ENCODE data around the gene CMC2. TPM values are rescaled to one million over a fixed set of nuclear protein-coding genes. Genes with fewer than 3 reads are reported as not detected.

CMC2 gene
- total and polyA plus RNA-seq, 2 of the 8 experiments (the other 6 are each of a cell fraction or from before 2014, with no cell fraction given): 66.6 to 116 TPM

GRCh38 chr16:80966617-80967016 lies 40.1 kb downstream of the CMC2 start:
- Histone ChIP-seq H2BK15ac (ENCODE audit: low read length) (no peak overlapping the region), H4K5ac (ENCODE audit: insufficient read length, low read depth, low read length) (no peak overlapping the region), H3K27ac (ENCODE audit: low read depth, low read length) (no peak overlapping the region), H2AK5ac (ENCODE audit: low read depth, low read length) (no peak overlapping the region), H3K27me3 (replicated peaks in 1 of 4; ENCODE audit: control insufficient read depth in 3 of 4, extremely low read depth in 1 of 4, insufficient read depth in 3 of 4, low read length in 3 of 4) (no peaks in the 10 kb centered on the region), H3K9me3 (ENCODE audit: insufficient read depth in 2 of 2, low read depth in 1 of 2, low read length in 1 of 2) (no peaks in the 10 kb centered on the region), H3K79me2 (ENCODE audit: control insufficient read depth in 1 of 2, insufficient read depth in 2 of 2, low read length in 2 of 2) (no peaks in the 10 kb centered on the region), H3K23ac (ENCODE audit: insufficient read length) (no peak overlapping the region), H3K36me3 (ENCODE audit: control insufficient read depth in 2 of 4, insufficient read depth in 4 of 4, low read length in 3 of 4) (no peaks in the 10 kb centered on the region; a peak in 1 of 8 replicates), H4K20me1 (replicated peaks in 1 of 2; ENCODE audit: control insufficient read depth in 1 of 2, insufficient read depth in 2 of 2, low read length in 2 of 2) (peaks cover 0 to 2% of the 10 kb centered on the region in 2 experiments), H3K79me1 (ENCODE audit: low read depth, low read length) (no peaks in the 10 kb centered on the region), H3K18ac (ENCODE audit: extremely low read depth, low read length) (no peak overlapping the region), H4K91ac (replicated peaks; ENCODE audit: insufficient read length, low read length) (no peak overlapping the region), H2BK120ac (replicated peaks; ENCODE audit: low read depth, low read length) (no peak overlapping the region), H3K4me1 (replicated peaks in 1 of 4; ENCODE audit: control insufficient read depth in 3 of 4, insufficient read depth in 4 of 4, low read length in 3 of 4) (no peaks in the 10 kb centered on the region), H3K4ac (replicated peaks; ENCODE audit: insufficient read length, low read depth, low read length) (no peak overlapping the region), H3K9ac (replicated peaks in 1 of 4; ENCODE audit: extremely low read depth in 1 of 4, low read depth in 3 of 4, low read length in 3 of 4) (no peak overlapping the region), H2AFZ (ENCODE audit: low read length) (no peak overlapping the region), H3K4me3 (ENCODE audit: extremely low read depth in 1 of 4, insufficient read depth in 2 of 4, low read depth in 3 of 4, low read length in 4 of 4) (no peak overlapping the region), H2BK12ac (ENCODE audit: low read depth, low read length) (no peak overlapping the region), H3K4me2 (ENCODE audit: insufficient read depth in 1 of 2, low read depth in 2 of 2, low read length in 2 of 2) (no peak overlapping the region), H3K14ac (ENCODE audit: insufficient read length) (no peak overlapping the region), H2BK5ac (ENCODE audit: low read depth, low read length) (no peak overlapping the region), H4K8ac (ENCODE audit: extremely low read depth, insufficient read depth, low read length) (no peak overlapping the region), H2BK20ac (ENCODE audit: low read length) (no peak overlapping the region), H3K56ac (replicated peaks; ENCODE audit: insufficient read length, low read depth, low read length) (no peak overlapping the region), H3K23me2 (ENCODE audit: low read depth, low read length) (no peaks in the 10 kb centered on the region)
- TF ChIP-seq YY1 (IDR thresholded peaks at IDR 0.05; ENCODE audit: low read depth, low read length) (no peak), RXRA (IDR thresholded peaks at IDR 0.05; ENCODE audit: insufficient read depth, low read depth, low read length) (no peak), JUND (IDR thresholded peaks at IDR 0.05; ENCODE audit: low read length) (no peak), POLR2AphosphoS5 (IDR thresholded peaks at IDR 0.05; ENCODE audit: low read depth, low read length) (no peak), RNF2 (IDR thresholded peaks at IDR 0.05; ENCODE audit: borderline replicate concordance, low read depth, low read length, missing control alignments, poor library complexity, severe bottlenecking) (no peak), BCL11A (IDR thresholded peaks at IDR 0.05; ENCODE audit: low read depth in 2 of 2, low read length in 2 of 2) (no peak), TBP (IDR thresholded peaks at IDR 0.05; ENCODE audit: low read depth, low read length) (no peak), SP1 (IDR thresholded peaks at IDR 0.05; ENCODE audit: low read depth, low read length) (no peak), TAF1 (IDR thresholded peaks at IDR 0.05; ENCODE audit: low read depth, low read length) (no peak), SP2 (IDR thresholded peaks at IDR 0.05; ENCODE audit: low read length) (no peak), CTBP2 (IDR thresholded peaks at IDR 0.05; ENCODE audit: borderline replicate concordance, insufficient read depth, insufficient read length, low read length) (no peak), PHF8 (conservative IDR thresholded peaks at IDR 0.05; ENCODE audit: low read depth, low read length) (no peak), GABPA (IDR thresholded peaks at IDR 0.05; ENCODE audit: borderline replicate concordance, insufficient read depth, low read length) (no peak), ASH2L (IDR thresholded peaks at IDR 0.05; ENCODE audit: low read length) (no peak)
- DNase-seq (ENCODE audit: low read depth in 1 of 2, low spot score in 2 of 2): no peak
- WGBS, 2 experiments (ENCODE audit: extremely low coverage in 1 of 2, insufficient coverage in 1 of 2, insufficient read length in 1 of 2, insufficient replicate concordance in 2 of 2, low coverage in 1 of 2, low lambda C conversion rate in 2 of 2, missing lambda C conversion rate in 1 of 2): 91% methylated on average over 4 of the region's 4 CpGs; no CpG with 5 or more reads in 1 of the 2 experiments
- ChIA-PET POLR2A (ENCODE audit: partially characterized antibody) (no interaction called here), CTCF (ENCODE audit: partially characterized antibody) (interaction anchor here (1.1 to 2.7 kb wide), 2 partner anchors 8 to 38 kb away, joined by 3 to 8 read pairs; no protein-coding TSS in a partner anchor)
- no peak for FAIRE-seq
